H9 (cell line): ENCODE results near the gene TRABD2B. TPM values are rescaled to one million over a fixed set of nuclear protein-coding genes. Genes with fewer than 3 reads are reported as not detected.

Experiments
- DNase-seq: peaks from one replicate; pipeline ENCODE4 v3.0.0-alpha.2; 2017
- H2AFZ ChIP-seq: one replicate; pipeline ENCODE4 v1.6.1; 2013; ENCODE audit warnings: mild to moderate bottlenecking, low read length, control low read depth, moderate library complexity
- H2AK5ac ChIP-seq: 2 replicates; pipeline ENCODE4 v1.6.1; 2013; ENCODE audit warnings: low read length, control low read depth, mixed read lengths; ENCODE audit not compliant: insufficient read length
- H2BK120ac ChIP-seq: one replicate; pipeline ENCODE4 v1.6.1; 2013; ENCODE audit warnings: low read depth, mild to moderate bottlenecking, low read length, control low read depth, inconsistent platforms; ENCODE audit not compliant: poor library complexity, severe bottlenecking
- H2BK12ac ChIP-seq: 2 replicates; pipeline ENCODE4 v1.6.1; 2013; ENCODE audit warnings: low read length, control low read depth, mixed read lengths, low read depth; ENCODE audit not compliant: insufficient read length
- H2BK15ac ChIP-seq: 2 replicates; pipeline ENCODE4 v1.6.1; 2013; ENCODE audit warnings: low read depth, low read length, control low read depth
- H2BK20ac ChIP-seq: one replicate; pipeline ENCODE4 v1.6.1; 2013; ENCODE audit warnings: low read depth, mild to moderate bottlenecking, low read length, control low read depth, inconsistent platforms; ENCODE audit not compliant: poor library complexity, severe bottlenecking
- H2BK5ac ChIP-seq: 2 replicates; pipeline ENCODE4 v1.6.1; 2013; ENCODE audit warnings: low read length, control low read depth, mixed read lengths; ENCODE audit not compliant: insufficient read length
- H3K14ac ChIP-seq: 2 replicates; pipeline ENCODE4 v1.6.1; 2013; ENCODE audit warnings: low read length, control low read depth; ENCODE audit not compliant: insufficient read depth
- H3K18ac ChIP-seq: 2 replicates; pipeline ENCODE4 v1.6.1; 2013; ENCODE audit warnings: low read depth, mild to moderate bottlenecking, mixed read lengths, low read length, control low read depth; ENCODE audit not compliant: insufficient read length
- H3K23ac ChIP-seq: 2 replicates; pipeline ENCODE4 v1.6.1; 2013; ENCODE audit warnings: low read length, control low read depth, mixed read lengths, low read depth; ENCODE audit not compliant: insufficient read length
- H3K23me2 ChIP-seq: 2 replicates; pipeline ENCODE4 v1.6.1; 2013; ENCODE audit warnings: low read depth, mild to moderate bottlenecking, mixed read lengths, low read length, control low read depth; ENCODE audit not compliant: insufficient read length, poor library complexity, severe bottlenecking
- H3K27ac ChIP-seq: 2 replicates; pipeline ENCODE4 v1.5.1; 2013; ENCODE audit warnings: low read length, control low read depth, mixed read lengths, low read depth; ENCODE audit not compliant: insufficient read length
- H3K27me3 ChIP-seq: 2 replicates; pipeline ENCODE4 v1.6.1; 2013; ENCODE audit warnings: low read length, control low read depth, inconsistent platforms; ENCODE audit not compliant: insufficient read depth
- H3K4ac ChIP-seq: 2 replicates; pipeline ENCODE4 v1.6.1; 2013; ENCODE audit warnings: low read depth, mild to moderate bottlenecking, control low read depth, inconsistent platforms, low read length, moderate library complexity
- H3K4me1 ChIP-seq: 2 replicates; pipeline ENCODE4 v1.6.1; 2013; ENCODE audit warnings: low read length, control low read depth, inconsistent platforms; ENCODE audit not compliant: insufficient read depth
- H3K4me2 ChIP-seq: 2 replicates; pipeline ENCODE4 v1.6.1; 2013; ENCODE audit warnings: low read length, control low read depth, mixed read lengths; ENCODE audit not compliant: insufficient read length, insufficient read depth
- H3K56ac ChIP-seq: 2 replicates; pipeline ENCODE4 v1.6.1; 2013; ENCODE audit warnings: low read depth, mild to moderate bottlenecking, mixed read lengths, low read length, control low read depth; ENCODE audit not compliant: insufficient read length
- H3K79me1 ChIP-seq: 2 replicates; pipeline ENCODE4 v1.6.1; 2013; ENCODE audit warnings: low read depth, mild to moderate bottlenecking, moderate library complexity, low read length, control low read depth, inconsistent platforms; ENCODE audit not compliant: insufficient read depth, poor library complexity, severe bottlenecking
- H3K79me2 ChIP-seq: 2 replicates; pipeline ENCODE4 v1.6.1; 2013; ENCODE audit warnings: low read length, control low read depth, inconsistent platforms; ENCODE audit not compliant: insufficient read depth
- H3K9ac ChIP-seq: 2 replicates; pipeline ENCODE4 v1.6.1; 2013; ENCODE audit warnings: low read length, control low read depth, mixed read lengths; ENCODE audit not compliant: insufficient read length; ENCODE audit errors: extremely low read depth
- H3K9me3 ChIP-seq: one replicate; pipeline ENCODE4 v1.6.1; 2013; ENCODE audit warnings: low read depth, low read length, inconsistent platforms; ENCODE audit not compliant: control insufficient read depth
- H3T11ph ChIP-seq: one replicate; pipeline ENCODE4 v1.6.1; 2013; ENCODE audit warnings: mild to moderate bottlenecking, low read length, control low read depth, inconsistent platforms
- H4K20me1 ChIP-seq: one replicate; pipeline ENCODE4 v1.6.1; 2013; ENCODE audit not compliant: control insufficient read depth, insufficient read length, insufficient read depth
- H4K5ac ChIP-seq: 2 replicates; pipeline ENCODE4 v1.6.1; 2013; ENCODE audit warnings: low read depth, mild to moderate bottlenecking, mixed read lengths, low read length, control low read depth; ENCODE audit not compliant: insufficient read length
- H4K8ac ChIP-seq: replicated peaks from 2 replicates; pipeline ENCODE4 v1.6.1; 2013; ENCODE audit warnings: low read length, control low read depth, mixed read lengths, low read depth; ENCODE audit not compliant: insufficient read length
- H4K91ac ChIP-seq: 2 replicates; pipeline ENCODE4 v1.6.1; 2013; ENCODE audit warnings: low read depth, mild to moderate bottlenecking, moderate library complexity, mixed read lengths, low read length, control low read depth; ENCODE audit not compliant: insufficient read length
- H3K27ac Mint-ChIP-seq, 3 experiments: 2 replicates in 2 of 3; 3 replicates in 1 of 3; pipeline ENCODE4 v1.8.0; 2020 to 2021; ENCODE audit warnings: mixed read lengths in 3 of 3, mild to moderate bottlenecking in 1 of 3, moderate library complexity in 1 of 3
- H3K27me3 Mint-ChIP-seq: 2 replicates; pipeline ENCODE4 v1.8.0; 2021; ENCODE audit warnings: low read depth, mild to moderate bottlenecking, moderate library complexity, mixed read lengths
- H3K36me3 Mint-ChIP-seq, 3 experiments: 2 replicates in 2 of 3; 3 replicates in 1 of 3; pipeline ENCODE4 v1.8.0; 2020 to 2021; ENCODE audit warnings: low read depth in 3 of 3, mixed read lengths in 3 of 3; ENCODE audit not compliant: insufficient read depth in 1 of 3
- H3K4me1 Mint-ChIP-seq, 2 experiments: 2 replicates each; pipeline ENCODE4 v1.8.0; 2020; ENCODE audit warnings: mixed read lengths in 2 of 2
- H3K4me3 Mint-ChIP-seq, 2 experiments: 2 replicates in 1 of 2; 3 replicates in 1 of 2; pipeline ENCODE4 v1.8.0; 2020 to 2021; ENCODE audit warnings: mild to moderate bottlenecking in 2 of 2, mixed read lengths in 2 of 2, moderate library complexity in 1 of 2
- H3K9me3 Mint-ChIP-seq, 2 experiments: 2 replicates in 1 of 2; 3 replicates in 1 of 2; pipeline ENCODE4 v1.8.0; 2020; ENCODE audit warnings: mild to moderate bottlenecking in 2 of 2, mixed read lengths in 2 of 2, moderate library complexity in 1 of 2
- WGBS: extraction: QIAGEN DNeasy Blood & Tissue Kit; methylation state at CpG from one replicate; pipeline ENCODE4 v1.1.7; 2013; ENCODE audit warnings: missing lambda C conversion rate, low lambda C conversion rate, mixed read lengths; ENCODE audit not compliant: insufficient read length; ENCODE audit errors: extremely low coverage; 5-methylcytosine and 5-hydroxymethylcytosine counted together
- total RNA-seq: library from RNA; stranded (reverse); gene quantifications from 2 replicates; pipeline ENCODE4 v1.2.1, GENCODE V29; 2021
- TF ChIP-seq, protein P1 (sequence below): fragments of 200-600 bp; sonication (generic); conservative IDR thresholded peaks from 3 replicates; pipeline ENCODE4 v1.8.0; 2021; ENCODE audit warnings: antibody characterized with exemption, mild to moderate bottlenecking

TRABD2B gene
- total RNA-seq, 1 experiment from 2014 or later = 2.3 TPM

DNA sequence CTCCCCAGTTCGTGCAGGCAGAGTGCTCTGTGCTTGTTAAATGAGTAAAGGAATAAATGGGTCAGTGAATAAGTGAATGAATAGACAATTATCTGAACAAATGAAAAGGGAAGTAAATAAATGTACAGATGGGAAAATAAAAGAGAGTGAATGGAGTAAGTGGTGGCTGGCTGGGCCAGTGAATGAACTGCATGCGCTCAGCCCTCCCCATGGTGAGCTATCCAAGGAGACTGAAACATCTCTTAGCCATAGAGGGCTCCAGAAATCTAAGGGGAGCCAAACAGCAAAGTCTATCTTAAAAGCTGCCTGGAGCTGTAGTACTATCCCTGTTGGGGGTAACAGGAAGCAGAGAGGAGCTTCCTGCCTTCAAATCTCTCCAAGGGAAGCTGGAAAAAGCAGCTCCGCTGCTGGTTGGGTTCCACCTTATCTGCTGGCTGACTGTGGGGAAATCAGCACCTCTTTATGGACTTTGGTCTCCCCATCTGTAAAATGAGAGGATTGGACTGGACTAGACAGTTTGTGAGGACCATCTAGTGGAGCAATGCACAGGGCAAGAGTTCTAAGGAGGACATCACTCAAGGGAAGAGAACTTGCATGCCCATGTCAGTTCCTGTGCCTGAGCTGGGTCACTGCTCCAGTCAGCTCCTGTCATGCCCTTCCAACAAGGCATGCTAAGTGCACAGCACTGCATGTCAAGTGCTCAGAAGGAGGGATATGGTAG is 77.9 kb downstream of the TRABD2B start:
- Histone ChIP-seq H4K5ac (no peak overlapping the region), H4K20me1 (no peaks in the 10 kb centered on the region), H3K14ac (no peak overlapping the region), H3T11ph (no peak overlapping the region), H2BK120ac (no peak overlapping the region), H2BK15ac (no peak overlapping the region), H3K4me2 (no peak overlapping the region), H4K8ac (no peak overlapping the region), H2BK20ac (no peak overlapping the region), H3K56ac (no peak overlapping the region), H3K27ac (no peak overlapping the region), H3K4ac (no peak overlapping the region), H2BK5ac (no peak overlapping the region), H2AK5ac (no peak overlapping the region), H3K9ac (no peak overlapping the region), H3K79me2 (no peaks in the 10 kb centered on the region), H3K79me1 (no peaks in the 10 kb centered on the region), H3K18ac (no peak overlapping the region), H2BK12ac (no peak overlapping the region), H4K91ac (no peak overlapping the region), H3K23me2 (no peaks in the 10 kb centered on the region), H2AFZ (no peak overlapping the region), H3K4me1 (no peaks in the 10 kb centered on the region), H3K23ac (no peak overlapping the region), H3K9me3 (no peaks in the 10 kb centered on the region), H3K27me3 (no peaks in the 10 kb centered on the region)
- no peak overlapping the region for H3K4me3 Mint-ChIP-seq
- H3K27me3 Mint-ChIP-seq = peaks cover 2% of the 10 kb centered on the region
- TF ChIP-seq, protein P1, sequence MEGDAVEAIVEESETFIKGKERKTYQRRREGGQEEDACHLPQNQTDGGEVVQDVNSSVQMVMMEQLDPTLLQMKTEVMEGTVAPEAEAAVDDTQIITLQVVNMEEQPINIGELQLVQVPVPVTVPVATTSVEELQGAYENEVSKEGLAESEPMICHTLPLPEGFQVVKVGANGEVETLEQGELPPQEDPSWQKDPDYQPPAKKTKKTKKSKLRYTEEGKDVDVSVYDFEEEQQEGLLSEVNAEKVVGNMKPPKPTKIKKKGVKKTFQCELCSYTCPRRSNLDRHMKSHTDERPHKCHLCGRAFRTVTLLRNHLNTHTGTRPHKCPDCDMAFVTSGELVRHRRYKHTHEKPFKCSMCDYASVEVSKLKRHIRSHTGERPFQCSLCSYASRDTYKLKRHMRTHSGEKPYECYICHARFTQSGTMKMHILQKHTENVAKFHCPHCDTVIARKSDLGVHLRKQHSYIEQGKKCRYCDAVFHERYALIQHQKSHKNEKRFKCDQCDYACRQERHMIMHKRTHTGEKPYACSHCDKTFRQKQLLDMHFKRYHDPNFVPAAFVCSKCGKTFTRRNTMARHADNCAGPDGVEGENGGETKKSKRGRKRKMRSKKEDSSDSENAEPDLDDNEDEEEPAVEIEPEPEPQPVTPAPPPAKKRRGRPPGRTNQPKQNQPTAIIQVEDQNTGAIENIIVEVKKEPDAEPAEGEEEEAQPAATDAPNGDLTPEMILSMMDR = no peak
- H3K27ac Mint-ChIP-seq = no peak overlapping the region
- DNase-seq = no peak
- no peaks in the 10 kb centered on the region for H3K36me3 Mint-ChIP-seq
- H3K4me1 Mint-ChIP-seq = peaks cover 15 to 19% of the 10 kb centered on the region in 2 experiments
- no peaks in the 10 kb centered on the region for H3K9me3 Mint-ChIP-seq
- WGBS = no CpG with 5 or more reads among the region's 3 CpGs
